Thoracic aorta (tissue), 2 donors: ENCODE data around the gene SPECC1. TPM values are rescaled to one million over a fixed set of nuclear protein-coding genes. Genes with fewer than 3 reads are reported as not detected.
"Not testable (repeated sequence)": the region's sequence is repeated elsewhere in the genome, so short reads cannot be mapped to it uniquely, and the experiment has no call there.

Experiments used
- ATAC-seq: fragments of 150-250 bp; one replicate; pipeline ENCODE4 v1.8.0; 2017; ENCODE audit warnings: low read depth; ENCODE audit not compliant: insufficient number of reproducible peaks, low FRiP score
- DNase-seq: peaks from one replicate; pipeline ENCODE4 v3.0.0-alpha.2; 2020; ENCODE audit warnings: low spot score
- H3K27ac ChIP-seq, 2 donors: fragments of 200-600 bp; sonication (generic); 1 replicate in 1 of 2; 2 replicates in 1 of 2; pipeline ENCODE4 v1.5.1; 2016; ENCODE audit warnings: mild to moderate bottlenecking in 2 of 2, moderate library complexity in 2 of 2
- H3K27me3 ChIP-seq: fragments of 200-600 bp; sonication (generic); replicated peaks from 2 replicates; pipeline ENCODE4 v1.6.0; 2016; ENCODE audit warnings: mild to moderate bottlenecking; ENCODE audit not compliant: insufficient read depth
- H3K36me3 ChIP-seq: fragments of 200-600 bp; sonication (generic); one replicate; pipeline ENCODE4 v1.5.1; 2016
- H3K4me1 ChIP-seq, 2 donors: fragments of 200-600 bp; sonication (generic); 1 replicate in 1 of 2; 2 replicates in 1 of 2; pipeline versions ENCODE4 v1.5.1 to v1.6.0; 2016; ENCODE audit warnings: low read depth in 2 of 2, mild to moderate bottlenecking in 1 of 2; ENCODE audit not compliant: control insufficient read depth in 1 of 2
- H3K4me3 ChIP-seq: fragments of 200-600 bp; sonication (generic); 2 replicates; pipeline ENCODE4 v1.5.1; 2016; ENCODE audit warnings: mild to moderate bottlenecking
- H3K9me3 ChIP-seq: fragments of 200-600 bp; sonication (generic); 2 replicates; pipeline ENCODE4 v1.5.1; 2016
- CTCF ChIP-seq: fragments of 200-600 bp; sonication (generic); IDR thresholded peaks from one replicate; pipeline ENCODE4 v1.5.1; 2019; ENCODE audit warnings: antibody characterized with exemption
- total RNA-seq, 2 donors: library from RNA; depleted of rRNA; stranded (reverse); fragments of >200 nt; gene quantifications; one replicate each; pipeline versions ENCODE4 v1.1.0 to v1.2.3, GENCODE V29; 2016

SPECC1 gene
- total RNA-seq, 2 donors from 2014 or later, result 89.8 to 91.9 TPM

GRCh38 chr17:20035501-20035900 lies 26.3 kb downstream of the SPECC1 start:
- no peak overlapping the region for H3K27ac ChIP-seq
- H3K4me3 ChIP-seq, result no peak overlapping the region
- no peaks in the 10 kb centered on the region for H3K27me3 ChIP-seq
- H3K36me3 ChIP-seq, result no peaks in the 10 kb centered on the region
- ATAC-seq, result no peak
- H3K9me3 ChIP-seq, result no peaks in the 10 kb centered on the region
- DNase-seq, result no peak
- no peak for TF ChIP-seq CTCF
- H3K4me1 ChIP-seq, result no peaks in the 10 kb centered on the region

GRCh38 chr17:20037286-20037685 lies 28.1 kb downstream of the SPECC1 start:
- H3K27ac ChIP-seq, H3K36me3 ChIP-seq, H3K4me3 ChIP-seq, DNase-seq, H3K27me3 ChIP-seq, H3K9me3 ChIP-seq, ATAC-seq, H3K4me1 ChIP-seq: not testable (repeated sequence)

GRCh38 chr17:20039037-20039436 lies 29.9 kb downstream of the SPECC1 start:
- no peaks in the 10 kb centered on the region for H3K36me3 ChIP-seq
- ATAC-seq, result no peak

GRCh38 chr17:20040216-20040615 lies 31.1 kb downstream of the SPECC1 start:
- no peaks in the 10 kb centered on the region for H3K27me3 ChIP-seq
- DNase-seq (no peak), ATAC-seq (no peak)
- no peaks in the 10 kb centered on the region for H3K9me3 ChIP-seq
- H3K4me3 ChIP-seq, result no peak overlapping the region
- no peaks in the 10 kb centered on the region for H3K36me3 ChIP-seq
- H3K27ac ChIP-seq, result no peak overlapping the region
- TF ChIP-seq CTCF, result no peak
- H3K4me1 ChIP-seq, result no peaks in the 10 kb centered on the region

More at GRCh38 chr17:20039037-20039436, 29.9 kb downstream of the SPECC1 start:
- TF ChIP-seq CTCF, result no peak
- Histone ChIP-seq H3K27me3 (no peaks in the 10 kb centered on the region), H3K9me3 (no peaks in the 10 kb centered on the region), H3K27ac (no peak overlapping the region), H3K4me1 (no peaks in the 10 kb centered on the region), H3K4me3 (no peak overlapping the region)
- DNase-seq, result no peak

GRCh38 chr17:20043021-20043420 lies 33.9 kb downstream of the SPECC1 start:
- H3K27ac ChIP-seq, result no peak overlapping the region
- no peaks in the 10 kb centered on the region for H3K36me3 ChIP-seq
- TF ChIP-seq CTCF, result no peak
- no peaks in the 10 kb centered on the region for H3K9me3 ChIP-seq
- no peak for ATAC-seq
- H3K27me3 ChIP-seq, result no peaks in the 10 kb centered on the region
- H3K4me3 ChIP-seq, result no peak overlapping the region
- H3K4me1 ChIP-seq, result no peaks in the 10 kb centered on the region
- no peak for DNase-seq

- no peak for TF ChIP-seq CTCF
- H3K4me1 ChIP-seq, result no peaks in the 10 kb centered on the region
- H3K9me3 ChIP-seq, result no peaks in the 10 kb centered on the region
- no peaks in the 10 kb centered on the region for H3K36me3 ChIP-seq
- DNase-seq (no peak), ATAC-seq (no peak)
- no peak overlapping the region for H3K4me3 ChIP-seq
- H3K27ac ChIP-seq, result no peak overlapping the region
- H3K27me3 ChIP-seq, result no peaks in the 10 kb centered on the region
Measured at GRCh38 chr17:20045476-20045875, 36.3 kb downstream of the SPECC1 start.
